GM12878 (cell line): ENCODE results near the gene NFYB. TPM values are rescaled to one million over a fixed set of nuclear protein-coding genes. Genes with fewer than 3 reads are reported as not detected.
A peak's percentile ranks its signal among the peaks of the same experiment; 100 is the strongest.

ENCODE experiments used
- BCL11A ChIP-seq: IDR thresholded peaks from 2 replicates; pipeline ENCODE4 v1.6.1; 2011; ENCODE audit warnings: low read depth, low read length
- CBX5 ChIP-seq: sonication (generic); IDR thresholded peaks from 2 replicates; pipeline ENCODE4 v1.6.1; 2016; ENCODE audit warnings: low read depth, moderate library complexity, mild to moderate bottlenecking, inconsistent platforms
- CHD2 ChIP-seq: IDR thresholded peaks from 2 replicates; pipeline ENCODE4 v1.6.1; 2011; ENCODE audit warnings: low read depth, low read length, improper control_type of control experiment, borderline replicate concordance
- CREB1 ChIP-seq: IDR thresholded peaks from 2 replicates; pipeline ENCODE4 v1.6.1; 2012; ENCODE audit warnings: low read depth, mild to moderate bottlenecking, inconsistent platforms
- CREM ChIP-seq: IDR thresholded peaks from 2 replicates; pipeline ENCODE4 v1.6.1; 2014; ENCODE audit warnings: antibody characterized with exemption, low read depth
- E4F1 ChIP-seq: fragments of 450-650 bp; IDR thresholded peaks from 2 replicates; pipeline ENCODE4 v1.6.1; 2018; ENCODE audit warnings: borderline replicate concordance, mild to moderate bottlenecking; ENCODE audit not compliant: partially characterized antibody
- EP300 ChIP-seq, 2 experiments: fragments of 150-350 bp in 1 of 2; IDR thresholded peaks; 2 replicates each; pipeline ENCODE4 v1.6.1; 2011 to 2012; ENCODE audit warnings: low read depth in 2 of 2, low read length in 2 of 2, borderline replicate concordance in 1 of 2, improper control_type of control experiment in 1 of 2, inconsistent platforms in 1 of 2; ENCODE audit not compliant: control insufficient read depth in 1 of 2
- FOS ChIP-seq: IDR thresholded peaks from 3 replicates; pipeline ENCODE4 v1.6.1; 2011; ENCODE audit warnings: borderline replicate concordance; ENCODE audit not compliant: insufficient read length; ENCODE audit errors: extremely low read depth
- IRF4 ChIP-seq: IDR thresholded peaks from 2 replicates; pipeline ENCODE4 v1.6.1; 2011; ENCODE audit warnings: low read depth, low read length
- JUND ChIP-seq: IDR thresholded peaks from 2 replicates; pipeline ENCODE4 v1.6.1; 2012; ENCODE audit warnings: low read depth, mild to moderate bottlenecking, low read length, improper control_type of control experiment, moderate library complexity
- KAT2A ChIP-seq: conservative IDR thresholded peaks from 2 replicates; pipeline ENCODE4 v1.6.1; 2011; ENCODE audit warnings: low read depth, low read length; ENCODE audit not compliant: control insufficient read depth
- LARP7 ChIP-seq: fragments of 450-650 bp; IDR thresholded peaks from 2 replicates; pipeline ENCODE4 v1.6.1; 2017; ENCODE audit warnings: mild to moderate bottlenecking
- MAX ChIP-seq: IDR thresholded peaks from 2 replicates; pipeline ENCODE4 v1.6.1; 2012; ENCODE audit warnings: low read depth, low read length, improper control_type of control experiment
- MEF2B ChIP-seq: fragments of 450-650 bp; IDR thresholded peaks from 2 replicates; pipeline ENCODE4 v1.6.1; 2018; ENCODE audit warnings: mild to moderate bottlenecking, moderate library complexity; ENCODE audit not compliant: partially characterized antibody, poor library complexity, severe bottlenecking
- MXI1 ChIP-seq: fragments of 150-350 bp; IDR thresholded peaks from 2 replicates; pipeline ENCODE4 v1.6.1; 2011; ENCODE audit warnings: low read depth, mild to moderate bottlenecking, inconsistent platforms, low read length, improper control_type of control experiment
- NFYB ChIP-seq: IDR thresholded peaks from 2 replicates; pipeline ENCODE4 v1.6.1; 2011; ENCODE audit warnings: low read depth, mild to moderate bottlenecking, low read length, improper control_type of control experiment, moderate library complexity; ENCODE audit not compliant: insufficient read depth
- POLR2A ChIP-seq: IDR thresholded peaks from 2 replicates; pipeline ENCODE4 v1.6.1; 2011; ENCODE audit warnings: low read depth, mild to moderate bottlenecking, low read length
- POLR2AphosphoS2 ChIP-seq: IDR thresholded peaks from 2 replicates; pipeline ENCODE4 v1.6.1; 2011; ENCODE audit warnings: low read depth, mild to moderate bottlenecking, low read length, improper control_type of control experiment, moderate library complexity
- RFX5 ChIP-seq: IDR thresholded peaks from 2 replicates; pipeline ENCODE4 v1.6.1; 2011; ENCODE audit warnings: low read depth, low read length, improper control_type of control experiment
- RUNX3 ChIP-seq: IDR thresholded peaks from 2 replicates; pipeline ENCODE4 v1.6.1; 2012; ENCODE audit warnings: low read length, inconsistent platforms
- SIN3A ChIP-seq: IDR thresholded peaks from 2 replicates; pipeline ENCODE4 v1.6.1; 2012; ENCODE audit warnings: low read depth, low read length, improper control_type of control experiment
- SP1 ChIP-seq: IDR thresholded peaks from one replicate; pipeline ENCODE4 v1.6.1; 2011; ENCODE audit warnings: low read depth, low read length
- SUZ12 ChIP-seq: fragments of 200-600 bp; sonication (generic); IDR thresholded peaks from one replicate; pipeline ENCODE4 v1.6.1; 2018; ENCODE audit warnings: antibody characterized with exemption, mild to moderate bottlenecking; ENCODE audit not compliant: unreplicated experiment
- ZNF687 ChIP-seq: fragments of 450-650 bp; IDR thresholded peaks from 2 replicates; pipeline ENCODE4 v1.6.1; 2017; ENCODE audit warnings: mild to moderate bottlenecking, moderate library complexity
- polyA plus RNA-seq, 11 experiments: library from polyadenylated mRNA; depleted of rRNA in 4 of 11; unstranded in 6 of 11; stranded (reverse) in 5 of 11; fragments of >200 nt; fragmentation: Nextera tagmentation in 4 of 11; fragmentation: Illumina TruSeq in 1 of 11; extraction: Ambion mirVana in 4 of 11; extraction: Trizol in 1 of 11; gene quantifications; 1 replicate in 1 of 11; 2 replicates in 10 of 11; pipeline versions ENCODE4 v1.2.1 to v1.2.3, GENCODE V29; 2011 to 2016; ENCODE audit warnings: inconsistent platforms in 2 of 11, missing spikeins in 2 of 11, low read depth in 1 of 11
- total RNA-seq, 4 experiments: library from RNA; depleted of rRNA in 3 of 4; stranded (reverse); fragments of >200 nt in 3 of 4; fragmentation: Illumina TruSeq in 1 of 4; extraction: Trizol in 1 of 4; gene quantifications; 2 replicates each; pipeline versions ENCODE4 v1.2.1 to v1.2.3, GENCODE V29; 2013 to 2021

Gene NFYB
- total and polyA plus RNA-seq, 10 of the 15 experiments (the other 5 are each of a cell fraction or from before 2014, with no cell fraction given): 13.8 to 42.3 (median 28.2) TPM

GRCh38 chr12:104137902-104138796 is at the start of gene NFYB (continued):
- TF ChIP-seq CREB1: peak; percentile 61; the same call in 1 of the 2 replicates
- no peak for TF ChIP-seq SUZ12
- peak; percentile 90 for TF ChIP-seq NFYB
- TF ChIP-seq BCL11A: no peak
- TF ChIP-seq SP1: peak; percentile 95
- peak; percentile 73 for TF ChIP-seq ZNF687
- no peak for TF ChIP-seq LARP7
- TF ChIP-seq SIN3A: peak; percentile 49; the same call in 1 of the 2 replicates
- peak; percentile 39; the same call in 1 of the 2 replicates for TF ChIP-seq POLR2AphosphoS2
- no peak for TF ChIP-seq E4F1
- TF ChIP-seq MEF2B: no peak
- peak; percentile 76; the same call in 1 of the 2 replicates for TF ChIP-seq CHD2
- TF ChIP-seq MXI1: peak; percentile 62; the same call in 1 of the 2 replicates
- TF ChIP-seq MAX: peak; percentile 66; the same call in 1 of the 2 replicates
- TF ChIP-seq EP300 (IDR thresholded peaks at IDR 0.05; ENCODE audit: borderline replicate concordance in 1 of 2, control insufficient read depth in 1 of 2, low read depth in 2 of 2, low read length in 2 of 2): peak in 1 of 2 experiments; percentile 100; a peak in 2 of 4 replicates
- TF ChIP-seq KAT2A: peak; percentile 97
- 0 out of 2 replicates have a peak, but pooled peaks have one; percentile 53 for TF ChIP-seq RUNX3
- peak; percentile 81 for TF ChIP-seq POLR2A
- peak; percentile 98 for TF ChIP-seq JUND
- TF ChIP-seq CREM: peak; percentile 39; the same call in 1 of the 2 replicates
- TF ChIP-seq IRF4: no peak
- TF ChIP-seq RFX5: peak; percentile 85
- 0 out of 2 replicates have a peak, but pooled peaks have one; percentile 71 for TF ChIP-seq CBX5
- peak; percentile 21 for TF ChIP-seq FOS
